GM12865 (cell line): ENCODE data around the gene NUP93.

Source experiments
- DNase-seq: peaks from one replicate; pipeline ENCODE4 v3.0.0; 2010; ENCODE audit warnings: low read depth
- H3K4me3 ChIP-seq: 2 replicates; pipeline ENCODE4 v1.5.1; 2011; ENCODE audit warnings: mild to moderate bottlenecking, low read depth, low read length, control low read depth
- CTCF ChIP-seq: IDR thresholded peaks from 2 replicates; pipeline ENCODE4 v1.5.1; 2011; ENCODE audit warnings: low read length, control low read depth, low read depth, inconsistent platforms; ENCODE audit not compliant: insufficient read depth; ENCODE audit errors: missing control alignments

Gene NUP93

GRCh38 chr16:56774016-56774680 lies 44.2 kb downstream of the NUP93 start:
- DNase-seq, result no peak
- TF ChIP-seq CTCF, result no peak
- no peak overlapping the region for H3K4me3 ChIP-seq

GRCh38 chr16:56775162-56775561 lies 45.2 kb downstream of the NUP93 start:
- DNase-seq, result no peak
- H3K4me3 ChIP-seq, result no peak overlapping the region
- no peak for TF ChIP-seq CTCF

- H3K4me3 ChIP-seq, result no peak overlapping the region
- TF ChIP-seq CTCF, result no peak
- no peak for DNase-seq
These were observed 46.6 kb downstream of the NUP93 start for GRCh38 chr16:56776562-56776961.

- DNase-seq, result no peak
- H3K4me3 ChIP-seq, result no peak overlapping the region
- no peak for TF ChIP-seq CTCF
These were observed 47.1 kb downstream of the NUP93 start for GRCh38 chr16:56777001-56777400.

- no peak for DNase-seq
- TF ChIP-seq CTCF, result no peak
- H3K4me3 ChIP-seq, result no peak overlapping the region
These were observed 47.6 kb downstream of the NUP93 start for GRCh38 chr16:56777482-56777881.

GRCh38 chr16:56779906-56780305 lies 50.0 kb downstream of the NUP93 start:
- DNase-seq, result no peak
- TF ChIP-seq CTCF, result no peak
- H3K4me3 ChIP-seq, result no peak overlapping the region

- TF ChIP-seq CTCF, result no peak
- H3K4me3 ChIP-seq, result no peak overlapping the region
- DNase-seq, result no peak
These were observed 50.7 kb downstream of the NUP93 start for GRCh38 chr16:56780646-56781045.
